CD4-positive, CD25-positive, alpha-beta regulatory T cell (primary cell): ENCODE data around the gene MARCHF9. TPM values are rescaled to one million over a fixed set of nuclear protein-coding genes. Genes with fewer than 3 reads are reported as not detected.

Experiments
- ATAC-seq, 2 donors: fragments of 150-1000 bp; cut with Tn5 transposase; one replicate each; pipeline ENCODE4 v1.10.0; 2021; ENCODE audit warnings: low read depth in 2 of 2, moderate number of reproducible peaks in 2 of 2, moderate library complexity in 1 of 2
- DNase-seq, 3 donors: peaks; one replicate each; pipeline versions ENCODE4 v3.0.0 to v3.0.0-alpha.2; 2012 to 2022; ENCODE audit warnings: mixed read lengths in 1 of 3
- H3K27ac ChIP-seq: one replicate; pipeline ENCODE4 v1.7.0; 2013; ENCODE audit warnings: mild to moderate bottlenecking, low read length; ENCODE audit not compliant: insufficient read depth, poor library complexity, severe bottlenecking
- H3K27me3 ChIP-seq: one replicate; pipeline ENCODE4 v1.7.0; 2013; ENCODE audit warnings: low read length; ENCODE audit not compliant: control insufficient read depth, insufficient read depth
- H3K36me3 ChIP-seq: one replicate; pipeline ENCODE4 v1.7.0; 2013; ENCODE audit warnings: mild to moderate bottlenecking, low read length, moderate library complexity; ENCODE audit not compliant: control insufficient read depth, insufficient read depth
- H3K4me1 ChIP-seq: 2 replicates; pipeline ENCODE4 v1.7.0; 2013; ENCODE audit warnings: mild to moderate bottlenecking, low read length; ENCODE audit not compliant: insufficient read depth, control insufficient read depth, poor library complexity, severe bottlenecking
- H3K4me3 ChIP-seq: one replicate; pipeline ENCODE4 v1.7.0; 2013; ENCODE audit warnings: low read depth, mild to moderate bottlenecking, low read length, moderate library complexity
- H3K9me3 ChIP-seq, 2 experiments: 1 replicate in 1 of 2; 2 replicates in 1 of 2; pipeline ENCODE4 v1.7.0; 2013; ENCODE audit warnings: low read length in 2 of 2, mild to moderate bottlenecking in 1 of 2, moderate library complexity in 1 of 2; ENCODE audit not compliant: control insufficient read depth in 2 of 2
- H3K27ac Mint-ChIP-seq, 3 donors: one replicate each; pipeline ENCODE4 v1.8.0; 2020 to 2022; ENCODE audit warnings: mild to moderate bottlenecking in 3 of 3, mixed read lengths in 3 of 3, moderate library complexity in 2 of 3
- H3K27me3 Mint-ChIP-seq: one replicate; pipeline ENCODE4 v1.8.0; 2022; ENCODE audit warnings: mild to moderate bottlenecking, mixed read lengths
- H3K36me3 Mint-ChIP-seq: one replicate; pipeline ENCODE4 v1.8.0; 2020; ENCODE audit warnings: mixed read lengths
- H3K4me1 Mint-ChIP-seq, 4 donors: one replicate each; pipeline ENCODE4 v1.8.0; 2020 to 2022; ENCODE audit warnings: mixed read lengths in 4 of 4, mild to moderate bottlenecking in 1 of 4
- H3K4me3 Mint-ChIP-seq, 4 donors: one replicate each; pipeline ENCODE4 v1.8.0; 2020 to 2022; ENCODE audit warnings: mild to moderate bottlenecking in 4 of 4, mixed read lengths in 4 of 4, moderate library complexity in 3 of 4
- H3K9me3 Mint-ChIP-seq, 7 donors: one replicate each; pipeline ENCODE4 v1.8.0; 2020 to 2022; ENCODE audit warnings: mixed read lengths in 7 of 7, mild to moderate bottlenecking in 3 of 7, moderate library complexity in 2 of 7
- polyA plus RNA-seq, 4 donors: library from polyadenylated mRNA; unstranded; fragments of 300-500 nt; fragmentation: Illumina TruSeq; gene quantifications; one replicate each; pipeline ENCODE4 v1.2.3, GENCODE V29; 2021
- total RNA-seq: library from RNA; stranded (reverse); gene quantifications from one replicate; pipeline ENCODE4 v1.2.3, GENCODE V29; 2022

The MARCHF9 gene
- total and polyA plus RNA-seq, 5 donors from 2014 or later = 2.2 to 35.4 (median 4.1) TPM

DNA sequence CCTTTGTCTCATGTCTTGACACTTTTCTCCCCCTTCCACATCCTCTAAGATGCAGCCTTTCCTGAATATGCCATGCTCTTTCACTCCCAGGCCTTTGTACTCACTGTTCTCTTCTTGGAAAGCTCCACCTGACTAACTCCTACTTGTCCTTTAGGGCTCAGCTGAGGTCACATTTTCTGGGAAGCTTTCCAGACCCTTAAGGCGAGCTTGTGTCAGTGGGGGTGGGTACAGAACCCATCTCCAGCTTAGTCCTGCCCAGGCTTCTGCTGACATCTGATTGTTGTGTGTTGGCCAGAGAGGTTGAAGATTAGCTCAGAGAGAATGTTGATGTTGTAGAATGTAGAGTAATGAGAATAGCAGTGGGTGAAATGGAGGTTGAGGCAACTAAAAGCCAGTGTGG is 24.8 kb downstream of the MARCHF9 start:
- DNase-seq = no peak

DNA sequence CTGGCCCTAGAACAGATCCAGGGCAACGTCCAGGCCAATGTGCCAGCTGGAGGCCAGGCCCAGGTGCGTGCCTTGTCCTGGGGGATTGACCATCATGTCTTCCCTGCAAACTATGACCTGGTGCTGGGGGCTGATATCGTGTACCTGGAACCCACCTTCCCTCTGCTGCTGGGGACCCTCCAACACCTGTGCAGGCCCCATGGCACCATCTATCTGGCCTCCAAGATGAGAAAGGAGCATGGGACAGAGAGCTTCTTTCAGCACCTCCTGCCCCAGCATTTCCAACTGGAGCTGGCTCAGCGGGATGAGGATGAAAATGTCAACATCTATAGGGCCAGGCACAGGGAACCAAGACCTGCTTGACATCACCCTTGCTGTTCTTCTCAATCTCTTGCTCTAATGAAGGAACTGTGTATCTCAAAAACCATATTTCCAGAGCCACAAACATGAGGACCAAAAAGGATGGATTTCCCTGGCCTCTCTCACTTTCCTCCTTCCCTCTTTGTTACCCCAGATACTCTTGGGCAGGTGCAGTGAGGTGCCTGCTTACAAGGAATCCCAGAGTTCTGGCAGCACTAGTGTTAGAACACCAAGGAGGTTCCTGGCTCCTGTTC is 25.5 kb downstream of the MARCHF9 start:
- H3K27me3 Mint-ChIP-seq = peaks cover 4% of the 10 kb centered on the region
- no peak for DNase-seq
- no peaks in the 10 kb centered on the region for H3K27me3 ChIP-seq
- ATAC-seq = no peak
- H3K36me3 ChIP-seq = no peaks in the 10 kb centered on the region
- H3K36me3 Mint-ChIP-seq = no peaks in the 10 kb centered on the region
- H3K4me1 ChIP-seq = peaks cover 38% of the 10 kb centered on the region
- H3K27ac ChIP-seq = peak overlapping the region; percentile 74
- H3K9me3 ChIP-seq = no peaks in the 10 kb centered on the region
- no peaks in the 10 kb centered on the region for H3K9me3 Mint-ChIP-seq
- peak overlapping the region in 3 of 4 donors; percentile 28 to 96 (median 28) for H3K4me3 Mint-ChIP-seq
- peak overlapping the region; percentile 23 to 85 (median 42) for H3K27ac Mint-ChIP-seq
- H3K4me1 Mint-ChIP-seq = peaks cover 12 to 49% (median 27%) of the 10 kb centered on the region in 4 donors
- no peak overlapping the region for H3K4me3 ChIP-seq

More for the DNA sequence above, 24.8 kb downstream of the MARCHF9 start:
- Histone ChIP-seq H3K4me1 (peaks cover 38% of the 10 kb centered on the region), H3K27me3 (no peaks in the 10 kb centered on the region), H3K4me3 (no peak overlapping the region), H3K27ac (no peak overlapping the region), H3K9me3 (no peaks in the 10 kb centered on the region), H3K36me3 (no peaks in the 10 kb centered on the region)
- H3K4me3 Mint-ChIP-seq = peak overlapping the region in 2 of 4 donors; percentile 14 to 24
- no peaks in the 10 kb centered on the region for H3K9me3 Mint-ChIP-seq
- no peaks in the 10 kb centered on the region for H3K36me3 Mint-ChIP-seq
- H3K27me3 Mint-ChIP-seq = peaks cover 4% of the 10 kb centered on the region
- no peak for ATAC-seq
- peak overlapping the region in 2 of 3 donors; percentile 3 to 47 for H3K27ac Mint-ChIP-seq
- peaks cover 12 to 49% (median 27%) of the 10 kb centered on the region in 4 donors for H3K4me1 Mint-ChIP-seq

- H3K27ac Mint-ChIP-seq = peak overlapping the region; percentile 23 to 100 (median 85)
- H3K27me3 ChIP-seq = no peaks in the 10 kb centered on the region
- H3K4me1 ChIP-seq = peaks cover 38% of the 10 kb centered on the region
- H3K9me3 Mint-ChIP-seq = no peaks in the 10 kb centered on the region
- peak overlapping the region; percentile 46 to 100 (median 88) for H3K4me3 Mint-ChIP-seq
- H3K9me3 ChIP-seq = no peaks in the 10 kb centered on the region
- peaks cover 4% of the 10 kb centered on the region for H3K27me3 Mint-ChIP-seq
- H3K27ac ChIP-seq = peak overlapping the region; percentile 74
- peaks cover 3% of the 10 kb centered on the region for H3K36me3 ChIP-seq
- ATAC-seq = no peak
- DNase-seq = peak in 1 of 3 donors; percentile 18
- H3K4me1 Mint-ChIP-seq = peaks cover 12 to 50% (median 29%) of the 10 kb centered on the region in 4 donors
- peak overlapping the region; percentile 91 for H3K4me3 ChIP-seq
- peaks cover 3% of the 10 kb centered on the region for H3K36me3 Mint-ChIP-seq
These were observed 26.3 kb downstream of the MARCHF9 start for GRCh38 chr12:57781244-57781643.

DNA sequence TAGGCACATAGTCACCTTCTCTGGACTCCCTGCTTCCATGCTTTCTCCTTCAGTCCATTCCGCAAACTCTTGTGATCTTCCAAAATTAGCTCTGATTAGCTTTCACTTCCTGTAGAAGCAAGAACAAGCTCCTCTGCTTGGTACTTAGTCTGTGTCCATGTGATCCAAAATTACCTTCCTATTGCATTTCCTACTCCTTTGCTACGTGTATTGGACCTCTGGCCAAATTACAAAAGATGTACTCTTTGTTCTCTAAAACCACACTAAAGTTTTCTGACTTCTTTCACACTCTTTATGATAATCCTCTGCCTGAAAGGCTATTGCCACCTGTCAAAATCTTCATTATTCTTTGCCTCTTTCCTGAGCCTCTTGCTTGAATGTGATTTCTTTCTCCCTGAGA is 26.9 kb downstream of the MARCHF9 start:
- Histone ChIP-seq H3K27ac (peak overlapping the region; percentile 74), H3K9me3 (no peaks in the 10 kb centered on the region), H3K4me1 (peaks cover 38% of the 10 kb centered on the region), H3K4me3 (peak overlapping the region; percentile 91), H3K36me3 (peaks cover 9% of the 10 kb centered on the region), H3K27me3 (no peaks in the 10 kb centered on the region)
- ATAC-seq (no peak), DNase-seq (no peak)
- Mint-ChIP-seq H3K4me1 (peaks cover 12 to 54% (median 31%) of the 10 kb centered on the region in 4 donors), H3K9me3 (no peaks in the 10 kb centered on the region), H3K4me3 (peak overlapping the region; percentile 46 to 100 (median 98)), H3K36me3 (peaks cover 8% of the 10 kb centered on the region), H3K27me3 (peaks cover 4% of the 10 kb centered on the region), H3K27ac (peak overlapping the region; percentile 97 to 100 (median 100))

GRCh38 chr12:57782243-57782607 is 27.3 kb downstream of the MARCHF9 start:
- no peak for ATAC-seq
- Mint-ChIP-seq H3K9me3 (no peaks in the 10 kb centered on the region), H3K27ac (peak overlapping the region; percentile 97 to 100 (median 100)), H3K4me3 (peak overlapping the region; percentile 96 to 100 (median 98)), H3K27me3 (peaks cover 4% of the 10 kb centered on the region), H3K4me1 (peaks cover 12 to 54% (median 31%) of the 10 kb centered on the region in 4 donors), H3K36me3 (peaks cover 8% of the 10 kb centered on the region)
- Histone ChIP-seq H3K4me1 (peaks cover 38% of the 10 kb centered on the region), H3K27ac (peak overlapping the region; percentile 74), H3K27me3 (no peaks in the 10 kb centered on the region), H3K9me3 (no peaks in the 10 kb centered on the region), H3K4me3 (peak overlapping the region; percentile 91), H3K36me3 (peaks cover 13% of the 10 kb centered on the region)
- DNase-seq = no peak

- H3K9me3 ChIP-seq = no peaks in the 10 kb centered on the region
- peak within 1 kb of the TSS; percentile 74 for H3K27ac ChIP-seq
- peak within 1 kb of the TSS; percentile 91 for H3K4me3 ChIP-seq
- DNase-seq (peak; percentile 91 to 97 (median 94)), ATAC-seq (peak; percentile 94 to 95)
- Mint-ChIP-seq H3K9me3 (no peaks in the 10 kb centered on the region), H3K27me3 (peaks cover 4% of the 10 kb centered on the region), H3K36me3 (peaks cover 8% of the 10 kb centered on the region), H3K4me3 (peak within 1 kb of the TSS; percentile 96 to 100 (median 98)), H3K27ac (peak within 1 kb of the TSS; percentile 97 to 100 (median 100)), H3K4me1 (peaks cover 12 to 54% (median 30%) of the 10 kb centered on the region in 4 donors)
- peaks cover 16% of the 10 kb centered on the region for H3K36me3 ChIP-seq
- H3K4me1 ChIP-seq = peaks cover 38% of the 10 kb centered on the region
- no peaks in the 10 kb centered on the region for H3K27me3 ChIP-seq
These were observed 27.9 kb downstream of the MARCHF9 start, which contains the start of gene TSFM for GRCh38 chr12:57782608-57783465. TSFM (plus strand) TSS chr12:57782787; CDS start chr12:57782802, 15 bp downstream.

DNA sequence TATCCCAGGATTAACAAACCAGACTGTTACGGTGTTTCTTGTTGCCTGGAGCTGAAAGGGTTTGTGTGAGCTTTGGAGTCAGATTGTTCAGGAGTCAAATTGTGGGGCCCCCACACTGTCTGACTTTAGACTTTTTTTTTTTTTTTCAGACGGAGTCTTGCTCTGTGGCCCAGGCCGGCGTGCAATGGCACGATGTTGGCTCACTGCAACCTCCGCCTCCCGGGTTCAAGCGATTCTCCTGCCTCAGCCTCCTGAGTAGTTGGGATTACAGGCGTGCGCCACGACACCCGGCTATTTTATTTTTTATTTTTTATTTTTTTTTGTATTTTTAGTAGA is 28.5 kb downstream of the MARCHF9 start:
- Mint-ChIP-seq H3K27ac (peak overlapping the region in 1 of 3 donors; percentile 100), H3K36me3 (peaks cover 9% of the 10 kb centered on the region), H3K9me3 (no peaks in the 10 kb centered on the region), H3K27me3 (peaks cover 4% of the 10 kb centered on the region), H3K4me1 (peaks cover 12 to 55% (median 30%) of the 10 kb centered on the region in 4 donors), H3K4me3 (peak overlapping the region; percentile 96 to 100 (median 98))
- DNase-seq (no peak), ATAC-seq (no peak)
- H3K27me3 ChIP-seq = no peaks in the 10 kb centered on the region
- peak overlapping the region; percentile 74 for H3K27ac ChIP-seq
- H3K9me3 ChIP-seq = no peaks in the 10 kb centered on the region
- peak overlapping the region; percentile 91 for H3K4me3 ChIP-seq
- H3K4me1 ChIP-seq = peaks cover 38% of the 10 kb centered on the region
- H3K36me3 ChIP-seq = peaks cover 20% of the 10 kb centered on the region
